Measurements from ENCODE around the gene CCDC57.

The CCDC57 gene

DNA sequence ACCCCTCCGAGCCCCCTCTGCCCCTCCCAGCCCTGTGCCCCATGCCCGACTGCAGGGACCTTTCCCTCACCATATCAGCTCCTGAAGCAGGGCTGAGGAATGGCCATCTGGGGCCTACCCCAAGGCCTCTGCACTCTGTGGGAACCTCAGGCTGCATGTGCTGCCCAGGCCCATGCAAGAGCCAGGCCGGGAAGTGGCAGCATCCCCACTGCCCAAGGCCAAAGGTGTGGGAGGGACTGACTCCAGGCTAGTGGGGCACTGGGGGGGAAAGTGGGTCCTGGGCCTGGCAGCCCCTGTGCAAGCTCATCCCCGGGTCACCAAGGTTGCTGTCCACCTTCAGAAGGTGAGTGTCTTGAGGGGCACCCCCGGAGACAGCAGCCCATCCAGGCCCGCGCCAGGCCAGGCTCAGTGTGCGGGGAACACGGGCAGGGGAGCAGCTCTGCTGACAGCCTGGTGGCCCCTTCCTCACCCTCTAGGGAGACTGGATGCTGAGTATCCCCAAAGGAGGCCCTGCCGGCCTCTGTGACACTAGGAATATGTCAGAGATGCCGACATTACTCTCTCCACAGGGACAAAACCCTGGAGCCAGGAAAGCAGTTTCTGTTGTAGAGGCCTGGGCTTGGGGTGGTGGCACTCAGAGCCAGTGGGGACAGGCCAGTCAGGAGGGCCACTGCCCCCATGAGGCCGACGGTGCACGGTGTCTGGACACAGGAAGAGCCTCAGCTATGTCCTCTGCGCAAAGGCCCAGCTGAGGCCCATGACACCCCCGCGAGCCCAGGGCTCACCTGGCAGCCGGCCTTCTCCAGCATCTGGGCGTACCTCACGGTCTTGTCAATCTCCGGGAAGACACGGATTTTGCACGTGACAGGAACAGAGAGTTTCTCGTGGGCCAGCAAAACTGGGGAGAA, 150.3 kb downstream of the CCDC57 start:
- DNase-seq = no peak
- in situ Hi-C loops (cut with MboI; ENCODE audit: low pct_unique_long_range_greater_than_20kb, low sequenced_read_pairs) = no loop called here

- in situ Hi-C loops (cut with MboI; ENCODE audit: low pct_unique_long_range_greater_than_20kb, low sequenced_read_pairs) = no loop called here
- DNase-seq = no peak
These were observed 151.4 kb downstream of the CCDC57 start for GRCh38 chr17:82061047-82061925.

GRCh38 chr17:82060614-82061013, 152.0 kb downstream of the CCDC57 start:
- DNase-seq = no peak
- in situ Hi-C loops (cut with MboI; ENCODE audit: low pct_unique_long_range_greater_than_20kb, low sequenced_read_pairs) = no loop called here

- DNase-seq = no peak
- in situ Hi-C loops (cut with MboI; ENCODE audit: low pct_unique_long_range_greater_than_20kb, low sequenced_read_pairs) = no loop called here
These were observed 152.7 kb downstream of the CCDC57 start for GRCh38 chr17:82060001-82060380.

DNA sequence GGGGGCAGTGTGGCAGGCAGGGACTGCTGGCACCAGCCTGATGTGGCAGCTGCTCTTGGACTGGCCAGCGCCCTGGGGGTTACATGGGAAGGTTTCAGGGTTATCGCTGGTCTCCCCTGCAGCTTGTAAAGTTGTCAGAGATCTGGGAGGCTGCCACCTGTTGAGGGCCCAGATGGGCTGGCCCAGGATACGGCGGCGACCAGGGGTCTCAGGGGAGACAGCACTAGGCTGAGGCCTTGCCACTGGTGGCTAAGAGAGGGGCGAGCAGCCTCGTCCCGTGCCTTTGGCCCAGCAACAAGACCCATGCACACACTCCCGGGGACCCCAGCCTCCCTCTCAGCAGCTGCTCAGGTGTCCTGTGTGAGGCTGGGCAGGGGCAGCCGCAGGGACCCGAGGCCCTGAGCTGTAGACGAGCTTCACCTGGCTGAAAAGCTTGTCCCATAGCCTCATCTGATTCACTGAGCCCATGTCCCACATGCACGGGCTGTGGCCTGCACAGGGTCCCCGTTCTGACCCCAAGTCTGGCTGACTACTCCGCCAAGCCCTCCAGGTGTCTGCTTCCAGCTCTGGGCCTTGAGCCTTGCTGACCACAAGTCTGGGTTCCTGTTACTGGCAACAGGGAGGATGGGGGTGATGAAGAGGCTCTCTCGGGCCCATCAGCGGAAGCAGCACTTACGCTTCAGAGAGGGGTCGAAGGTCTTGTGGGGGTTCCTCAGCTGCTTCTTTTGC, 153.2 kb downstream of the CCDC57 start:
- in situ Hi-C loops (cut with MboI; ENCODE audit: low pct_unique_long_range_greater_than_20kb, low sequenced_read_pairs) = no loop called here
- DNase-seq = no peak

GRCh38 chr17:82058855-82059249, 153.8 kb downstream of the CCDC57 start:
- DNase-seq = no peak
- in situ Hi-C loops (cut with MboI; ENCODE audit: low pct_unique_long_range_greater_than_20kb, low sequenced_read_pairs) = no loop called here

GRCh38 chr17:82058230-82058854, 154.3 kb downstream of the CCDC57 start:
- in situ Hi-C loops (cut with MboI; ENCODE audit: low pct_unique_long_range_greater_than_20kb, low sequenced_read_pairs) = no loop called here
- no peak for DNase-seq

- DNase-seq = no peak
- in situ Hi-C loops (cut with MboI; ENCODE audit: low pct_unique_long_range_greater_than_20kb, low sequenced_read_pairs) = no loop called here
These were observed 155.7 kb downstream of the CCDC57 start for GRCh38 chr17:82056729-82057621.

GRCh38 chr17:82055965-82056728, 156.5 kb downstream of the CCDC57 start:
- in situ Hi-C loops (cut with MboI; ENCODE audit: low pct_unique_long_range_greater_than_20kb, low sequenced_read_pairs) = no loop called here

GRCh38 chr17:82055023-82055964, 157.3 kb downstream of the CCDC57 start:
- in situ Hi-C loops (cut with MboI; ENCODE audit: low pct_unique_long_range_greater_than_20kb, low sequenced_read_pairs) = no loop called here
- DNase-seq = no peak

More at GRCh38 chr17:82055965-82056728, 156.5 kb downstream of the CCDC57 start:
- DNase-seq = no peak

GRCh38 chr17:82054351-82055022, 158.2 kb downstream of the CCDC57 start:
- in situ Hi-C loops (cut with MboI; ENCODE audit: low pct_unique_long_range_greater_than_20kb, low sequenced_read_pairs) = no loop called here
- no peak for DNase-seq

DNA sequence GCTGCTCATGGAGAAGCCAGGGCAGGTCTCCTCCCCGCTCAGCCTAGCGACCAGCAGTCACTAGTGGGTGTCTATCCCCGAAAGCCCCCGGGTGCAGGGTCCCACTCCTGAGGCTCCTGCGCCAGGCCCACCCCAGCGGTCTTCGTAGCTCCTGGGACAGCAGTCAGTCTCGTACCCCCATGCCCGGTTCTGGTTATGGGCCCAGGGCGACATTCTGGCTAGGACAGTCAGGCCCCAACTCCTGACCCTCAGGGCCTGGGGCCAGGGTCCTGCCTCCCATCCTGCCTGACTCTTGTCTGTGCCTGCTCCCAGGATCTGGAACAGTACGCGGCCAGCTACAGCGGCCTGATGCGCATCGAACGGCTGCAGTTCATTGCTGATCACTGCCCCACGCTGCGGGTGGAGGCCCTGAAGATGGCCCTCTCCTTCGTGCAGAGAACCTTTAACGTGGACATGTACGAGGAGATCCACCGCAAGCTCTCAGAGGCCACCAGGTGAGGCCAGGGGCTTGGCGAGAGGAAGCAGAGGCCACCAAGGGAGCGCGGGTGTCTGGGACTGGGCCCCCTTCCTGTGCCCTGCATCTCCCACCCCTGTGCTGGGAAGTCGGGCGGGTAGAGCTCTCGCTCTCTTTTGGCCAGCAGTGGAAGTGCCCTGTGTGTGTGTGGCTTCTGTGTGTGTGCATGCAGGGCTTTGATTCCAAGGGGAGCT, 158.9 kb downstream of the CCDC57 start:
- in situ Hi-C loops (cut with MboI; ENCODE audit: low pct_unique_long_range_greater_than_20kb, low sequenced_read_pairs) = no loop called here
- DNase-seq = no peak

GRCh38 chr17:82053130-82053529, 159.5 kb downstream of the CCDC57 start:
- in situ Hi-C loops (cut with MboI; ENCODE audit: low pct_unique_long_range_greater_than_20kb, low sequenced_read_pairs) = no loop called here
- no peak for DNase-seq

GRCh38 chr17:82052638-82053059, 160.0 kb downstream of the CCDC57 start:
- no peak for DNase-seq
- in situ Hi-C loops (cut with MboI; ENCODE audit: low pct_unique_long_range_greater_than_20kb, low sequenced_read_pairs) = no loop called here
